ENCODE data around the gene MYO1D.
"Not testable (repeated sequence)": the region's sequence is repeated elsewhere in the genome, so short reads cannot be mapped to it uniquely, and the experiment has no call there.

The MYO1D gene

DNA sequence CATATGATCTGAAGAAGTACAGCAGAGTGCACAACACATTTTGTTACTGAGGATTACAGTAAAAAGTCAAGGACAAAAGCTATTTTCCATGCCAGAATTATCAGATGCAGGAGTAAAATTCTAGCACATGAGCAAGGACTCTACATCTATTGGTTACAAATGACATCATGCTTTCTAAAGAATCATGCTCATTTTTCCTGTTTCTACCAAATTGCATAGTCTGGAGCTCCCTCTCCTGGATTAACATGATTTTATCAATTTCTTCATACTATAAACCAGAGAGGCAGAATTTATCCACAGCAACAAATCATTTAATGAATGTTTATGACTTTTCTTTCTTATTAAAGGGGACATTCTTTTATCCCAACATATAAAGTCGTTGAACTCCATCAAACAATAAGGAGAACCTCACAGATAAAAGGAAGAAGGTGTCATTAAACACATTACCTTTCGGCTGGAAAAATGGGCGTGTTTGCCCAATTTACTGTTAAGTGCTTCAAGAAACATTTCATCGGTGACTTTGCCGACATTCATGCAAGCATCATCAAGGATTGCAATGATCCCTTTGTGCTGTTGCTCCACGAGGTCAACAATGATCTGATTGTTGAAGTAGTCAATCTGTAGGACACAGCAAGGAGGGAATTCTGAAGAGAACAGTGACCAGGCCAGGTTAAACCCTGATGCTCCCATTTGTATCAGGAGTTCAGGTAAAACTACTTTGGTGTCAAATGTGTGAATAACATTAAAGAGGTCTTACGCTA, 121.7 kb downstream of the MYO1D start:
- no peak overlapping the region for H3K4me3 Mint-ChIP-seq
- peak; percentile 78 for ATAC-seq (ENCODE audit: low read depth)
- peak in 1 of 2 donors; percentile 37 for DNase-seq (ENCODE audit: low spot score in 2 of 2)
- no peaks in the 10 kb centered on the region for H3K36me3 Mint-ChIP-seq
- H3K27ac Mint-ChIP-seq = no peak overlapping the region
- H3K9me3 Mint-ChIP-seq = no peaks in the 10 kb centered on the region
- no peaks in the 10 kb centered on the region for H3K4me1 Mint-ChIP-seq
- no peaks in the 10 kb centered on the region for H3K27me3 Mint-ChIP-seq

DNA sequence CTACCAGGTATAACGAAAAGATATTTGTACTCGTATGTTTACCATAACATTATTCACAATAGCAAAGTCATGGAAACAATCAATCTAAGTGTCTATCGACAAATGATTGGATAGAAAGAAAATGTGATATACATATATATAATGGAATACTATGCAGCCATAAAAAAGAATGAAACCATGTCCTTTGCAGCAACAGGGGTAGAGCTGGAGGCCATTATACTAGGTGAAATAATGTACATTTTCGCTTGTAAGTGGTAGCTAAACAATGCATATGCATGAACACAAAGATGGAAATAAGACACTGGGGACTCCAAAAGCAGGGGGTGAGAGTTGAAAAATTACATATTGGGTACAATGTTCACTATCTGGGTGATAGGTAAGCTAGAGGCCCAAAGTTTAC, 124.0 kb downstream of the MYO1D start:
- Mint-ChIP-seq H3K9me3 (no peaks in the 10 kb centered on the region), H3K4me1 (no peaks in the 10 kb centered on the region), H3K27me3 (no peaks in the 10 kb centered on the region), H3K36me3 (peaks cover 4% of the 10 kb centered on the region), H3K4me3 (no peak overlapping the region), H3K27ac (no peak overlapping the region)
- no peak for ATAC-seq (ENCODE audit: low read depth)
- no peak for DNase-seq (ENCODE audit: low spot score in 2 of 2)

DNA sequence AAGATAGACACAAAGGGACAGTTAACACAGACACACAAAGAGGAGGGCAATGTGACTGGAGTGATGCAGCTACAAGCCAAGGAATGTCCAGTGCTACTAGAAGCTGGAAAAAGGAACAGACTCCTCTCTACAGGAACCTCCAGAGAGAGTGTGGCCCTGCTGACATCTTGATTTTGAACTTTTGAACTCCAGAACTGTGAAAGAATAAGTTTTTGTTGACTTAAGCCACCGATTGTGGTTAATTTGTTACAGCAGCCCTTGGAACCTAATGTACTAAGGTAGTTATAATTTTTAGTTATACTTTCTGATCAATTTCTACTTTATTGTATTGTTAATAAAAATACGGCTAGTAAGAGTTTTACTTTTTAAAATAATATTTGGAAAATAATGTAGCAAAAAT, 129.1 kb downstream of the MYO1D start:
- H3K9me3 Mint-ChIP-seq = no peaks in the 10 kb centered on the region
- no peaks in the 10 kb centered on the region for H3K27me3 Mint-ChIP-seq
- DNase-seq (ENCODE audit: low spot score in 2 of 2) = no peak
- H3K36me3 Mint-ChIP-seq = peaks cover 12% of the 10 kb centered on the region
- no peak overlapping the region for H3K4me3 Mint-ChIP-seq
- H3K4me1 Mint-ChIP-seq = peaks cover 6% of the 10 kb centered on the region
- no peak for ATAC-seq (ENCODE audit: low read depth)
- H3K27ac Mint-ChIP-seq = no peak overlapping the region

DNA sequence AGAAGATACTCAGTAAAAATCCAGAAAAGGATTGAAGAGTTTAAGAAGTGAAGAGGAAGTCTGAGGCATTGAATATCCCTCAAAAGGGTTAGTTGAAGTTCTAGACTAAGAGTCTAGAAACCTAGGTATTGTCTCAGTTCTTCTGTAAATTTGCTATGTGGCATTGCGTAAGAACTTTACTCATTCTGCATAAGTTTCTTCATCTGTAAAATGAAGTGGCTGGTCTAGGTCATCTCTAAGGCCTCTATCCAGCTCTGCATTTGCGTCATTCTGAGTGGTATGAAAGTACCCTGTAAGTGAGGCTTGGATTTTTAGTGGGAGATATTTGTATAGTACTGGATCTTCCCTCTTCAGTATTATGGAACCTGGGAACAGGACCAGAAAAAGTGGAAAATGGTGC, 130.2 kb downstream of the MYO1D start:
- Mint-ChIP-seq H3K4me3 (no peak overlapping the region), H3K36me3 (peaks cover 13% of the 10 kb centered on the region), H3K27me3 (no peaks in the 10 kb centered on the region), H3K4me1 (peaks cover 9% of the 10 kb centered on the region), H3K27ac (no peak overlapping the region), H3K9me3 (no peaks in the 10 kb centered on the region)
- DNase-seq (ENCODE audit: low spot score in 2 of 2) (no peak), ATAC-seq (ENCODE audit: low read depth) (no peak)

DNA sequence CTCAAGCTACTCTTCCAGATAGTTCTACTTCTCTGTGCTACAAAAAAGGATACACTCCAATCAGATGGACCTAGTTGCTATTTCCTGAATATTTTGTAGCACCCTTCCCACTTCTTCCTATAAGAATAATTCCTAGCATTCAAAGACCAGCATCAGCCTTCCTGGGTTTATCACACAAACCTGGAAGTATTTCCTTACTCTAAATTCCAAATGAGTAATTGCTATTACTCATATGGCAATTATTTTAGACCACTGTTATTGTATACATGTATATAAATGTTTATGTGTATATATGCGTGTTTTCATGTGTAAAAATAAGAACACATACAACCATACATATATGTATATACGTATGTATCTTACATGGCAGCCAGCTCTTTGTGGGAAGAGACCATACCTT, 130.6 kb downstream of the MYO1D start:
- Mint-ChIP-seq H3K27ac (no peak overlapping the region), H3K4me3 (no peak overlapping the region), H3K36me3 (peaks cover 13% of the 10 kb centered on the region), H3K27me3 (no peaks in the 10 kb centered on the region), H3K4me1 (peaks cover 9% of the 10 kb centered on the region), H3K9me3 (no peaks in the 10 kb centered on the region)
- DNase-seq (ENCODE audit: low spot score in 2 of 2) (no peak), ATAC-seq (ENCODE audit: low read depth) (no peak)

DNA sequence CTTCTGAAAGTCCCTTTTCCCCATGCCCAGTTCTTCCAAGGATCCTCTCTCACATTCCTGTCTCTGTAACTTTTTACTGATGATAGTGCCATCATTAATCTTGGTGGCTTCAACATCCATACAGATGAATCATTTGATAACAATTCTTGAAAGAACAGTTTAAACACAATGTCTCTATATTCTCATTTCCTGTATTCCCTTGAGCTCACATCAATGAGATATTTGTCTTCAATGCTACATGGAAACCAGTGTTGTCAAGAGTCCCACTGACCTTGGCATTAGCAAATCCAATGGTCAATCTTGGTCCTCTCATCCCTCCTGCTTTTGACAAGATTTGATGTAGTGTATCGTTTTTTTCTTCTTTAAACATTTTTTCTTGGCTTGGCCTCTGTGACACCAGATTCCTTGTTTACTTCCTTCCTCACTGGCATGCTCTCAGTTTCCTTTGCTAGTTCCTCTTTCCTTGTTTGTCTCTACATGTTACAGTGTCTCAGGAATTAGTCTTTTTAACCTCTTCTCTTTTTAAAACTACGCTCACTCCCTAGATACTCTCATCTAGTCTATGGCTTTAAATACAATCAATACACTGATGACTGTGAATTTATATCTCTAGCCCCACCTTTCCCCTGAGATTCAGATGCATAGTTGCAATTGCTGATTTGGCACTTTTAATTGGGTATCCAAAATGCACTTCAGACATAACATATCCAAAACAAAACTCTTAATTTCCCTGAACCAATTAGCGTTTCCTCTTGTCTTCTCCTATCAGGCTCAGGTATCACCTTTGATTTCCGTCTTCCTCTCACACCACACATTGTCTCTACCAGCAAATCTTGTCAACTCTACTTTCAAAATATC, 134.0 kb downstream of the MYO1D start:
- no peak for DNase-seq (ENCODE audit: low spot score in 2 of 2)
- Mint-ChIP-seq H3K4me1 (peaks cover 9% of the 10 kb centered on the region), H3K9me3 (no peaks in the 10 kb centered on the region), H3K27me3 (no peaks in the 10 kb centered on the region), H3K4me3 (no peak overlapping the region), H3K27ac (peak overlapping the region; percentile 43), H3K36me3 (peaks cover 11% of the 10 kb centered on the region)
- ATAC-seq (ENCODE audit: low read depth) = no peak

DNA sequence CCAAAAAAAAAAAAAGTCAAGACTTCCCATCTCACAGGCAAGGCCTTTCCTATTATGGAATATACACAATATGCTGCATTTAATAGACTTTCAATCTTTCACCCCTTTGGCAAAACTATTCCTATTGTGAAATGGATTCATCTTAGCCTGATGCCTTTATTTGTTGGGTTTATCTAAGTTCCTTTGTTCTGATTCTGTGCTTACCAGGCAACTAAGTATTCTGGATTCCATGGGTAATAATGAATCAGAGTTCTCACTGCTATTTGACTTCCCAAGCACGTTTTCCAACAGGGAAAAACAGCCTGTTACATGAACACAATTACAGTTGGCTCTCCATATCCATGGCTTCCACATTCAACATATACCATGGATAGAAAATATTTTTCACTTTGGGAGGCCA, 135.5 kb downstream of the MYO1D start:
- H3K4me3 Mint-ChIP-seq = no peak overlapping the region

DNA sequence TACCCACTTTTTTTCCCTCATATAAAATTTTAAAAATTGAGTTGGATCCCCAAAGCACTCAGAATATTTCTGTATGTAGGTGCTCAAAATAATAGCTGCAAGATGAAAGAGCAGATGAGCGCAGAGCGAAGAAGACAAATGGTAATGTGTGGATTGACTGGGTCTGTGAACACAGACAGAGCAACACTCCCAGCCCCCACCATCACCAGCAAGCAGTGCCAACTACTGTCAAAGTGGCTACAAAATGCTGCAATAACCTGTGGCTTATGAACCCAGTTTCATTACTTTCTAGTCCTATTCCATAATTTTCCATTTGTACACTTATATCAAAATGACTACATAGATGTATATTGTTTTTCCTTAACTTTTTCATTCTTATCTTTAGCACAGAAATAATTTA, 137.2 kb downstream of the MYO1D start:
- H3K36me3 Mint-ChIP-seq = peaks cover 16% of the 10 kb centered on the region
- H3K4me3 Mint-ChIP-seq = no peak overlapping the region
- H3K27me3 Mint-ChIP-seq = no peaks in the 10 kb centered on the region
- no peaks in the 10 kb centered on the region for H3K9me3 Mint-ChIP-seq
- no peak for DNase-seq (ENCODE audit: low spot score in 2 of 2)
- ATAC-seq (ENCODE audit: low read depth) = no peak
- H3K27ac Mint-ChIP-seq = no peak overlapping the region
- peaks cover 9% of the 10 kb centered on the region for H3K4me1 Mint-ChIP-seq

More for the DNA sequence above, 135.5 kb downstream of the MYO1D start:
- H3K27ac Mint-ChIP-seq = no peak overlapping the region
- ATAC-seq (ENCODE audit: low read depth) (no peak), DNase-seq (ENCODE audit: low spot score in 2 of 2) (no peak)
- peaks cover 14% of the 10 kb centered on the region for H3K36me3 Mint-ChIP-seq
- peaks cover 9% of the 10 kb centered on the region for H3K4me1 Mint-ChIP-seq
- no peaks in the 10 kb centered on the region for H3K9me3 Mint-ChIP-seq
- no peaks in the 10 kb centered on the region for H3K27me3 Mint-ChIP-seq

DNA sequence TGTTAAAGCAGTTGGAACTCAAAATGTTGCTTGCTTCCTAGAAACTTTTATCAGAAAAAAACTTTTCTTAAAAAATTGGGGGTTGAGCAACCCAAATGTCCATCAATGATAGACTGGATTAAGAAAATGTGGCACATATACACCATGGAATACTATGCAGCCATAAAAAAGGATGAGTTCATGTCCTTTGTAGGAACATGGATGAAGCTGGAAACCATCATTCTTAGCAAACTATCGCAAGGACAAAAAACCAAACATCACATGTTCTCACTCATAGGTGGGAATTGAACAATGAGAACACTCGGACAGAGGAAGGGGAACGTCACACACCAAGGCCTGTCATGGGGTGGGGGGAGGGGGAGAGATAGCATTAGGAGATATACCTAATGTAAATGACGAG, 137.8 kb downstream of the MYO1D start:
- ATAC-seq (ENCODE audit: low read depth); H3K4me1 Mint-ChIP-seq; DNase-seq (ENCODE audit: low spot score in 2 of 2); H3K9me3 Mint-ChIP-seq; H3K27ac Mint-ChIP-seq; H3K4me3 Mint-ChIP-seq; H3K27me3 Mint-ChIP-seq: not testable (repeated sequence)
- H3K36me3 Mint-ChIP-seq = peaks cover 17% of the 10 kb centered on the region

DNA sequence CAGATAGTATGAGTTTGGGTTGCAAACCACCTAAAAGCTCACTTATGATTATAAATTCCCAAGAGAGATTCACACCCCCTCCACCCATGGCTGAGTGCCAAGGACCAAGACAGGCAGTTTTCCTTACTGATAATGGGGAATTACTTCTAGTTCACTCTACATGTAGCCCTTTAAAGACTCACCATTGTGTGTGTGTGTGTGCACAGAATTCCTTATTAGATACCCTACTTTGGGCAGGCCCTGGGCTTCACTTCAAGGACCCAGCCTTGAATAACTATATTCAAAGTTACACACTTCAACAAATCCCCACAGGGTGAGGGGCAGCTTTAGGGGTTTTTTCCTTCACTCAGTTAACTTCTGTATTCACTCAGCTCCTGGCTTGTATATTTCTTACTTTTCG, 143.5 kb downstream of the MYO1D start:
- no peak overlapping the region for H3K27ac Mint-ChIP-seq
- DNase-seq (ENCODE audit: low spot score in 2 of 2) (no peak), ATAC-seq (ENCODE audit: low read depth) (no peak)
- peaks cover 13% of the 10 kb centered on the region for H3K36me3 Mint-ChIP-seq
- H3K9me3 Mint-ChIP-seq = peaks cover 2% of the 10 kb centered on the region
- no peaks in the 10 kb centered on the region for H3K4me1 Mint-ChIP-seq
- no peak overlapping the region for H3K4me3 Mint-ChIP-seq
- H3K27me3 Mint-ChIP-seq = no peaks in the 10 kb centered on the region

DNA sequence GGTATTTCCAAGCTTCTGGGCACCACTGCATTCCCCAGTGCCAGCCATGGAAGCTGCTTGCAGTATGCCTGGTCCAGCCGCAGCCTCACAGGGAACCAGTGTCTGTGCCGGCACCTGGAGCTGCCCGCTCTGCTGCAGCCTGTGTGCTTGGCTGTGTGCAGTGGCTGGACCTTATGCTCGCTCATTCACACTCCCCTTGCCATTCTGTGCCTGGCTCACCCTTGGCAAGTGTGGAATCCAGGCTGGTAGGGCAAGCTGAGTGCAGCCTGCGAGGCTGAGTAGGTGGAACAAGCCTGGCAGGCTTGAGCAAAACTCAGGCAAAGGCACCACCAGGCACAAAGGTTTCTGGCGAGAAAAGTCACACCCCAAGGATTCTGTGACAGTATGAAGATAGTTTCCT, 144.0 kb downstream of the MYO1D start:
- no peaks in the 10 kb centered on the region for H3K4me1 Mint-ChIP-seq
- H3K27me3 Mint-ChIP-seq = no peaks in the 10 kb centered on the region
- H3K36me3 Mint-ChIP-seq = peaks cover 13% of the 10 kb centered on the region
- H3K27ac Mint-ChIP-seq = no peak overlapping the region
- no peak overlapping the region for H3K4me3 Mint-ChIP-seq
- DNase-seq (ENCODE audit: low spot score in 2 of 2) (no peak), ATAC-seq (ENCODE audit: low read depth) (no peak)
- peaks cover 2% of the 10 kb centered on the region for H3K9me3 Mint-ChIP-seq

DNA sequence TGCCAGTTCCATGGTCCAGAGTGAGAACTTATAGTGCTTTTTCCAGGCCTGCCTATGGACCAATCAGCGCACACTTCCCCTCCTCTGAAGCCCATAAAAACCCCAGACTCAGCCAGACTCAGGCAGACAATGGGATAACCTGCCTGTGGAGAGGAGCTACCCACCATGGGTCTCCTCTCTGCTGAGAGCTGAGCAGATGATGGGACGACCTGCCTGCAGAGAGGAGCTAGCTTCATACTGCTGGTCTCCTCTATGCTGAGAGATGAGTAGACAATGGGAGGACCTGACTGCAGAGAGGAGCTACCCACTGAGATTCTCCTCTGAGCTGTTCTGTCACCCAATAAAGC, 144.7 kb downstream of the MYO1D start:
- DNase-seq (ENCODE audit: low spot score in 2 of 2) (no peak), ATAC-seq (ENCODE audit: low read depth) (no peak)

DNA sequence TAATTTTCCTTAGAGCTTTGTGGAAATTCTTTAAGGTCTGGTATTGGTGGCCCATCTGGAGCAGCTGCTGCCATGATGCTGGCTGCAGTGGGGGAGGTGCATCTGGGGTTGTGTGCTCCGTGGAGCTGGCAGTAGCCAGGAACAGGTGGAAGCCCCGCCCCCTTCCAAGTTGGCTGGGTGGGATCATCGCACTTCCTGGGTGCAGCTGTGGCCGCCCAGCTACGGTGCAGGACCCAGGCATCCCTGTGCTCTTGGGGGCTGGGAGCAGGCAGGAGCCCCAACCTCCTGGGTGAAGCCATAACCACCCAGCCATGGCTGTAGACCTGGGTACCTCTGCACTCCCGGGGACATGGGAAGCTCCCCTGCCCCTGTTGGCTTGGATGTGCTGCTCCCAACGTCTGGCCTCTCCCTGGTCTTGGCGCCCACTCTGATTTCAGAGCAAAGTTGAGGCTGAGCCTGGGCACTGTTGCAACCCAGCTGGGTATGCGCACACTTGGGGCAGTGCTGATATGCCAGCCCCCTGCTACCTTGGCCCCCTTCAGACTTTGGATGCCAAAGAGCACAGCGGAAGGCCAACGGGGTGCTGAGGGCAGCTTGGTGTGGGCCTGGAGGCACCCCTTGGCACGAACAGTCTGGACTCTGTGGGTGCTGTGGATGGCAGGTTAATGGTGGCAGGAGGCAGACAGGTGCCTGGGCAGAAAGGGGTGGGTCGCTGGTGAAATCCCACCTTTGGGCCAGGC, 145.2 kb downstream of the MYO1D start:
- H3K27ac Mint-ChIP-seq = no peak overlapping the region
- no peaks in the 10 kb centered on the region for H3K27me3 Mint-ChIP-seq
- H3K4me3 Mint-ChIP-seq = no peak overlapping the region
- no peaks in the 10 kb centered on the region for H3K4me1 Mint-ChIP-seq
- no peak for ATAC-seq (ENCODE audit: low read depth)
- H3K9me3 Mint-ChIP-seq = peaks cover 2% of the 10 kb centered on the region
- peaks cover 10% of the 10 kb centered on the region for H3K36me3 Mint-ChIP-seq
- no peak for DNase-seq (ENCODE audit: low spot score in 2 of 2)

More for the DNA sequence above, 144.7 kb downstream of the MYO1D start:
- Mint-ChIP-seq H3K27ac (no peak overlapping the region), H3K4me3 (no peak overlapping the region), H3K27me3 (no peaks in the 10 kb centered on the region), H3K4me1 (no peaks in the 10 kb centered on the region), H3K36me3 (peaks cover 13% of the 10 kb centered on the region), H3K9me3 (peaks cover 2% of the 10 kb centered on the region)

DNA sequence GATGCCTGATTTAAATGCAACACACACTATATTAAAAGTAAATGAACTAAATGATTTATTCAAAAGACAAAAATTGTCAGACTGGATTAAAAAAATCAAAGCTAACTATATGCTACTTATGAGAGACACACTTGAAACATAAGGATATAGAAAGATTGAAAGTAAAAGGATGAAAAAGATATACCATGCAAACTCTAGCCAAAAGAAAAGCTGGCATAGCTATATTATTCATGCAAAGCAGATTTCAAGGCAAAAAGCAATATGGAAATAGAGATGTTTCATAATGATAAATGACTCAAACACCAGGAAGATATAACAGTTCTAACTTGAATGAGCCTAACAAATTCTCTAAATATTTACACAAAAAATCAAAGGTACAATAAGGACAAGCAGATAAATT, 149.2 kb downstream of the MYO1D start:
- DNase-seq (ENCODE audit: low spot score in 2 of 2) = no peak
- Mint-ChIP-seq H3K36me3 (peaks cover 16% of the 10 kb centered on the region), H3K4me1 (no peaks in the 10 kb centered on the region), H3K4me3 (no peak overlapping the region), H3K9me3 (peaks cover 6% of the 10 kb centered on the region), H3K27me3 (no peaks in the 10 kb centered on the region), H3K27ac (no peak overlapping the region)
- no peak for ATAC-seq (ENCODE audit: low read depth)
